ENCODE measurements around the gene AFDN.

- no peak for TF ChIP-seq USF2 (CRISPR knock-in tag; IDR thresholded peaks at IDR 0.05)
- TF ChIP-seq E2F1 (CRISPR knock-in tag; IDR thresholded peaks at IDR 0.05), result no peak
- TF ChIP-seq ZBTB21 (CRISPR knock-in tag; IDR thresholded peaks at IDR 0.05; ENCODE audit: borderline replicate concordance), result no peak
- no peak for TF ChIP-seq ATF6 (CRISPR knock-in tag; IDR thresholded peaks at IDR 0.05)
- TF ChIP-seq NFYB (CRISPR knock-in tag; conservative IDR thresholded peaks at IDR 0.05; ENCODE audit: low read depth), result no peak
- no peak for TF ChIP-seq ATF2 (CRISPR knock-in tag; IDR thresholded peaks at IDR 0.05; ENCODE audit: borderline replicate concordance, low read depth)
- no peak for TF ChIP-seq ATF3 (CRISPR knock-in tag; conservative IDR thresholded peaks at IDR 0.05)
- no peak for TF ChIP-seq RELA (CRISPR knock-in tag; IDR thresholded peaks at IDR 0.05; ENCODE audit: borderline replicate concordance)
- TF ChIP-seq KAT7 (CRISPR knock-in tag; IDR thresholded peaks at IDR 0.05; ENCODE audit: borderline replicate concordance), result no peak
Measured at GRCh38 chr6:167988154-167988495, 161.4 kb downstream of the AFDN start.
